ENCODE results near the gene RASL10A.

RASL10A gene

DNA sequence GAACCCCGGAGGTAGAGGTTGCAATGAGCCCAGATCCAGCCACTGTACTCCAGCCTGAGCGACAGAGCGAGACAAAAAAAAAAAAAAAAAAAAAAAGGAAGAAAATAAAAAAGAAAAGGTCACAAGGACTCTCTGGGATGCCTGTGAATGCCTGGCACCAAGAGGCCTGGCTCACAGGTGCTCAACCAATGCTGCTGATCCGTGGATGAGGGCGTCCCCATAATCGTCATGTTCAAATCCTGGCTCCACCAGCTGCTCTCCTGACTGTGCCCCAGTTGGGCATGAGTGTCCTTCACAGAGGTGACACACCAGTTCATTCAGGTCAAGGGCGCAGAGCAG is 9.7 kb downstream of the RASL10A start:
- no peak for DNase-seq (ENCODE audit: low read depth in 2 of 2)

DNA sequence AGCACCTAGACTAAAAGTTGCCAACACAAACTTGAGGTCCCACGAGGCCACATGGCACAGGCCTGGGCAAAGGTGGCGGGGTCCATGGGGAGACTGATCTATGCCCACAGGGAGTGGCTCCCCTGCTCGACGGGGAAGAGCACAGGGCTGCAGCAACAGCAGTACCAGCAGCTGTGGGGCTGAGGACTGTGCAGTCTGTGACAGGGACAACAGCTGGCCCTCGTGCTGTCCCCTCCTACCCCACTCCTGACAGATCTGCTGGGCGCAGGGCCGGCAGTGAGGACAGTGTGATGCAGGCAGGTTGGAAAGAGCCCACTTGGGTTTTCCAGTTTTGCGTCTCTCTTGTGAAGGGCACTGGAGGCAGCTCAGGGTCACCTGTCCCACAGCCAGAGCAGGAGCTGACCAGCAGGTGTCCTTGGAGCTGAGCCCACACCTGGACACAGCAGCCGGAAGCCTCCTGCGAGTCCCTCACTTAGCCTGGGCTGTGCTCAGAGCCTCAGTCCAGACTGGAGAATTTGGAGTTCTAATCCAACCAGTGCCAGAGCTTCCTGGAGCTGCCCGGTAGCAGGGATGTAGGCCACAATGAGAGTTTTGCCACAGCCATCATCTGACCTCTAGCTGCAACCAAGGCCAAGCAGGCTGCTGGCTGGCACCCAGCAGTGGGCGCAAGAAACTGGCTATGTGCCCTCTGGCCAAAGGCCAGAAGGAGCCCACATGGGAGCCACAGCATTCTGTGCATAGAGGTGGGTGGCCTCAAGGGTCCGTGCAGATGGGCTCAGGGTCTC is 12.6 kb downstream of the RASL10A start:
- no peak for DNase-seq (ENCODE audit: low read depth in 2 of 2)

DNA sequence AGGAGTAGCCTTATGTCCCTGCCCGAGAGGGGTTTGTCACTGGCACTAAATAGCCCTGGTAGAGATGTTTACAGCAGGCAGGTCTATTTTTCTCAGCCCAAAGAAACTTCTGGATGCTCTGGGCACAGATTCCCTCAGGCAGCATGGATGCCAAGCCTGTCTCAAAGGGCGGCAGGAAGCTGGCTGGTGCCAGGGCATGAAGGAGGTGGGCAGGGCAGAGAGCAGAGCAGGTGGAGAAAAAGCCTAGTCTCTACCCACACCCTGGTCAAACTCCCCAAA is 13.2 kb downstream of the RASL10A start:
- DNase-seq (ENCODE audit: low read depth in 2 of 2) = no peak

DNA sequence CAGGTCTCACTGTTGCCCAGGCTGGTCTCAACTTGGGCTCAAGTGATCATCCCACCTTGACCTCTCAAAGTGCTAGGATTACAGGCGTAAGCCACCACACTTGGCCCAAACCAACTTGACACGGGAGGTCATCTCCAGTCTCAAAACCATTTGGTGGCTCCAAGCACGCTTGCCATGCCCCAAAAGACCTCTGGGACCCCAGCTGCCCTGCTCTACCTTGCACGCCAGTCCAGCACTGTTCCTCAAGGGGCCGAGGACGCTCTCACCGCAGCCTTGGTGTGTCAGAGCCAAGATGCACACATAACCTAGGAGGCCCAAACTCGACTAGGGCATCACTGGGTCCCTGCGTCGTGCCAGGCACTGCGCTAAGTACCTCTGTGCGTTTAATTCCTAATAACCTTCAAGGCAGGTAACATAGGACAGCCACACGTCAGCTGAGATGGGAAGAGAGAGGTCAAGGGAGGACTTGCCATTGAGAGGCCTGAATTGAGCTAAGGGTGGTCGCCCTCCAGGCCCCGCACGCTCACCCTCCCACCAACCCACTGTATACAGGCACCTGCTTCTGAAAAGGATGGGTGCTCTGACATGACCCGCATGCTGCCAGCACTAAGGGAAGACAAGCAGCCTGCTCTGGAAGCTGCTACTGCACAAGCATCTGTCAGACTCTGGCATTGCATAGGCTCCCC is 13.6 kb downstream of the RASL10A start:
- DNase-seq (ENCODE audit: low read depth in 2 of 2) = no peak

DNA sequence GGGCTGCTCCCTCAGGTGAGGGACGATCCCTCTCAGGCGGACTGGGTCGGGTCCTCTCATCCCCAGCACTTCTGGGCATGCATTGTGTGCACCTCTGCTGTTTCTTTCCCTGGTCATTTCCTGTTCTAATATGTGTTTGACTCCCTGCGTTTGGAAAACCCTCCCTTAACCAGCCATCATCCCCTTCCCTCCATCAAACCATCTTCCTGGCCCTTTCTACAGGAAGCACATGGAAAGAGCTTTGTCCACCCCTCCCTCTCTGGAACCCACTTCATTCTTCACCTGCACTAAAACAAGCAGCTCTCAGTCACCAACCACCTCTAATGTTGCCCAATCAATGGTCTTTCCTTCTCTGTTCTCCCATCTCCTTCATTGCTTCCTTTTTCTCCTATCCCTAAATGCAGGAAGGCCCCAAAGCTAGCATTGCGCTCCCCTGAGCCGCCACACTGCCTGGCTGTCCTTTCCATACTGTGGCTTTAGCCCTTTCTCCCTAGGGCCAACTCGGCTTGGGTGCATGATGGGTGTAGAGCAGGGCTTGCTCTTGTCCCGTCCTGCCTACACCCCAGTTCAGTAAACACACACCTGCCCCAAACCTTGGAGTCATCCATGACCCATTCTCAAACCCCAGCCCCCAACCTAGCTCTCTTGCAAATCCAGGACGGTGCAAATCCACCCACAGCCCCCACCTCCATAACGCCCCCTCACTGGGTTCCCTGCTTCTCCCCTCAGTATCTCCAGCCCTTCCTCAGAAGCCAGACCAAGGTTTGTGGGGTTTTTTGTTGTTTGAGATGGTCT is 14.5 kb downstream of the RASL10A start:
- no peak for DNase-seq (ENCODE audit: low read depth in 2 of 2)

DNA sequence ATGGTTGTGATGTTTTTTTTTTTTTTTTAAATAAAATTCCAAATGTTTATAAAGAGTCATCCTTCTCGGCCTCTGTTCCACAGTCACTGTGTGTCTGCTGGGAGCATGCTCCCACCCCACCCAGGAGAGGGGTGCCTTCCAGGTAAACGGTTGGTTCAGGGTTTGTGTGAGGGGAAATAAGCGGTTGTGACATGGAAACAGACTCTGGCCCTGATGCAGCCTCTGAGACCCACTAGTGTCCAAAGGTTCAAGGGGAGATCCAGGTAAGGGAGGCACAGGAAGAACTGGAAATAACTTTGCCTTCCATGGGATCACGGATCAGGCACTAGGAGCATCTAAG is 15.1 kb downstream of the RASL10A start:
- DNase-seq (ENCODE audit: low read depth in 2 of 2) = no peak

DNA sequence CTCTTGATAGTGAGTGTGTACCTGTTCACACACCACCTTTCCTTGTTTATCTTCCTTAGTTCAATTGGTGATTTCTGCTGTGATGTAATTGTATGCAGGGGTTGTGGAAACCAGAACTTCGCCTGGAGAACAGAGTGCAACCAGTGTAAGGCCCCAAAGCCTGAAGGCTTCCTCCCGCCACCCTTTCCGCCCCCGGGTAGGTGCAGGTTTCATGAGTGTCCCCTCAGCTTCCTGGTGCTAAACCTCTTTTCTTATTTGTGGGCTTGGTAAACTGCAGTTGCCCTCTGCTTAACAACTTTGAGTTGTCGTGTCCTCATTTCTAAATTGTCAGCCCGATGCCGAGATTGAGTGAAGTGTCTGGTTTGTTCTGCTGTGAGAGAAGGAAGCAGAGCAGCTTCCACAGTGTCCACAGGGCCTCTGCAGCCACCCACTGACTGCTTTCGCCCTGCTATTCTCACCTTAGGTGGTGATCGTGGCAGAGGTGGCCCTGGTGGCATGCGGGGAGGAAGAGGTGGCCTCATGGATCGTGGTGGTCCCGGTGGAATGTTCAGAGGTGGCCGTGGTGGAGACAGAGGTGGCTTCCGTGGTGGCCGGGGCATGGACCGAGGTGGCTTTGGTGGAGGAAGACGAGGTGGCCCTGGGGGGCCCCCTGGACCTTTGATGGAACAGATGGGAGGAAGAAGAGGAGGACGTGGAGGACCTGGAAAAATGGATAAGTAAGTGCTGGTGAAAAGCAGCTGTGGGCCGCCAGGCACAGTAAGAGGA is 16.2 kb downstream of the RASL10A start:
- no peak for DNase-seq (ENCODE audit: low read depth in 2 of 2)

DNA sequence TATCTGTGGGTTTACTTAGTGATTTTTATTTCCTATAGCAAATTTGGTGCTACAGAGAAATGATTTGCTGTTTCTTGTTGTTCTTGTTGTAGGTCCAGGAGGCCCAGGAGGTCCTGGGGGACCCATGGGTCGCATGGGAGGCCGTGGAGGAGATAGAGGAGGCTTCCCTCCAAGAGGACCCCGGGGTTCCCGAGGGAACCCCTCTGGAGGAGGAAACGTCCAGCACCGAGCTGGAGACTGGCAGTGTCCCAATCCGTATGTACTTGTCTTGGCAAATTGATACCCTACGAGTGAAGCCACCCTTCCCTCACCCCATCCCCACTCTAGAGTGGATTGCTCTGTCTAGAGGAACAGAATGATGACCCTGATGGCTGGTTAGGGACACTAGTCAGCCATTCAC is 16.9 kb downstream of the RASL10A start:
- DNase-seq (ENCODE audit: low read depth in 2 of 2) = no peak

DNA sequence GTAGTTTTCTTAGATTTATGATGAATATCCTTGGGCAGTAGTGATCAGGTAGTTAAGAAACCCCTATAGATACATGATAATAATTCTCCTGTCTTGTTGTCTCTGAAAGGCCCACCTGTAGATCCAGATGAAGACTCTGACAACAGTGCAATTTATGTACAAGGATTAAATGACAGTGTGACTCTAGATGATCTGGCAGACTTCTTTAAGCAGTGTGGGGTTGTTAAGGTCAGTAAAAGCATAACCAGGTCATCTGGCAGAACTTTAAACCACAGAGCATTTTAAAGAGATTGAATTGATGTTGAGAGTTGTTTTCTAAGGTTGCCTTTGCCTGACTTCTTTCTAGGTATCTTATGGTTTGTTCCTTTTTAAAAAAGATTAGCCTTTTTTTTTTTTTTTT is 23.1 kb downstream of the RASL10A start:
- DNase-seq (ENCODE audit: low read depth in 2 of 2) = no peak

DNA sequence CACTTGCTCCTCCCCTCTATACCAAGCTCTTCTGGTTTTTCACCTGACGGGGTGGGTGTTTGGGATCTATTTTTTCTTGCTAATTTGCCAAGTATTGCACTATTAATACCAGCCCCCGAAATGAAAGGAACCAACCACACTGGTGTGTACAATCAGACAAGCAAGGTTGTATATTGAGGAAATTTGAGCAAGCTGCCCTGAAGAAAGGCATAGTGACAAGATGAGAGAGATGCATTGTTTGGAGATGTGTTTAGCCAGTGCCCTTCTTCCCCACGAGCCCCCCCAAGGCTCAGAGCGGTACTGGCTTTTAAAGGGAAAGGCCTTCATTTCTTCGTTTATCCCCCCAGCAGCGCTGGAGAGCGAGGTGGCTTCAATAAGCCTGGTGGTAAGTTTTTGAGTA is 24.3 kb downstream of the RASL10A start:
- no peak for DNase-seq (ENCODE audit: low read depth in 2 of 2)

DNA sequence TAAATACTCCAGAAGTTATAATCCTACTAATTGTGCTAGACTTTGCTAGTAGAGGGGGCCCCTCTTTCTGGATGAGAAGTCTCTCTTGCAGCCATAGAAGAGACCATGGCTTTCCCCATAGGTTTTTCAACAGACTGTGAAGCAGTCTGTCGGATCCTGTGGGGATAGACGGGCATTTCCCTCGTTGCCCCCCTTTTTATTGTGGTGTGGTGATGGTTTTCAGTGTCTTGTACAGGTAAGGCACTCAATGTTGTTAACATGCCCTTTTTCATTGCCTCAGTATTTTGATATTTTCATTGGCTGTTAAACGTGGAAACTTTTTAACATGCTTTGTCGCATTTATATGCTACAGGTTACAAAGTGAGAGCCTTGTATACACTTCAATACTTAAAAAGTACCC is 25.4 kb downstream of the RASL10A start:
- DNase-seq (ENCODE audit: low read depth in 2 of 2) = no peak

DNA sequence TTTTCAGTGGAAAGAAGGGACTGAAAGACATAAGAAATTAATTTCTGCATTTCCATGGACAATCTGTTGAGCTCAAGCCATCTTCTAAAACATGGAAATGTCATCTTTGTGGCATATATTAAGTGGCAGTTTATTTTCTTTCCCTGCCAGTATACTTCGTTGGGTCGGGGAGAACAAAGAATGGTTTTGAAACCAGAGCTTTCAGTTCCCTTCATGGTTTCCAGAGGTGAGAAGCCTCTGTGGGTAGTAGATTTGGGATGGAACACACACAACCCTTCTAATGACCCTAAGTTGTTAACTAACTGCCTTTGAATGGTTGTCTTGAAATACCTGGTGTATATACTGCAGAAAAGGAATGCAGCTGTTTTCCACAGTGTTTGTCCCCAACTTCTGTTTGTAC is 26.7 kb downstream of the RASL10A start:
- DNase-seq (ENCODE audit: low read depth in 2 of 2) = no peak

DNA sequence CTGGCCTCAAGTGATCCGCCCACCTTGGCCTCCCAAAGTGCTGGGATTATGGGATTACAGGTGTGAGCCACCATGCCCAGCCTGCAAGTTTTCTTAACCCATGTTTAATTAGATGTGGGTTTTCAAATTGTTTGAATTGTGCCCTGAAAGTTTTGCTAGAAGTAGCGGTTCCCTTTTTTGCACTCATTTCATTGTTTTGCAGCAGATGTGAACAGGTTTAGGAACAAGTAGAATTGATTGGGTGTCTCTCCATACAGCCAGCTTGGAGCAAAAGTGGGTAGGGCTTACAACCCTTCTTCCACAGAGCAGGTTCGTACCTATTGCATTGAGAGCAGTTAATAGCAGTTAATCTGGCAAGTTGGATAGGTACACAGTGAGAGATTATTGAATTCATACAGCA is 31.3 kb downstream of the RASL10A start:
- DNase-seq (ENCODE audit: low read depth in 2 of 2) = no peak

DNA sequence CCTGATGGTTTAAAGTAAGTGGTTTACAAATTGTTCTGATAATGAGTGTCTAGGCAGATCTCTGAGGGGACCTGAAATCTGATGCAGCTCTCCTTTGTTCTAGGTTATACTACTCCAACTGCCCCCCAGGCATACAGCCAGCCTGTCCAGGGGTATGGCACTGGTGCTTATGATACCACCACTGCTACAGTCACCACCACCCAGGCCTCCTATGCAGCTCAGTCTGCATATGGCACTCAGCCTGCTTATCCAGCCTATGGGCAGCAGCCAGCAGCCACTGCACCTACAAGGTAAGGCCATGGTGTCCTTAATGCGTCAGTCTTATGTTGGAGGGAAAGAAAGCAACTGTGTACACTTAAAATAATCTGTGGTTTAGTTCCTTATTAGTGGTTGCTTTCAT is 37.6 kb downstream of the RASL10A start:
- no peak for DNase-seq (ENCODE audit: low read depth in 2 of 2)

DNA sequence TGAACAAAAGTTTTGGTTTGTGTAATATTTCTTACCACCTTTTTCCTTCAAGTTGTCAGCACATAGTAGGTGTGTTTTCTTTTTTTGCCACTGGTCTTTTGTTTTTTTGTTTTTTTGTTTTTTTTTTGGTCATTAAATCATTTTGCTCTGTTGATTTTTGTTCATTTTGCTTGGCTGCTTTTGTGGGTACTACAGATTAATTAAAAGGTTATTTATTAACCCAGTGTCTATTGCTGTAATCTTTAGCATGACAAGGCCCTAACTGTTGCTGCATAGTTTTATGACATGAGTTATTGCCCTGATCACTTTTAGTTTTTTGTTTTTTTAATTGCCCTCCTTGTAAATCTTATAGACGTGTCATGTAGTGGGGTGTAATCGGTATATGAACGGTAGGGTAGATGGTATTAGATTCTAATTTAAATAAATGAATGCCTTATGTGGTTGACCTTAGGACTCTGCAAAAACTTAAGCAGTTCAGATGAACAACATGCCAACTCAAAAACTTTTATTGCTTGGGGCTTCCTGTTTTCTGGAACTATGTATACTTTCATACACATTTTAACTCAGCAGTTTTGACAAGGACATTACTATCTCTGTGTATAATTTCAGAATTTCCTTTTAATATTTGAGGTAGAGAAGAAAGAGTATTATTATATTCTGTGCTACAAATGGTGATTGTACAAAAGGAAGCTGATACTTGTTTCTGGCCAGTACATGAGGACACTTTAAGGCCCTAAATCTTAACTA is 39.5 kb downstream of the RASL10A start:
- no peak for DNase-seq (ENCODE audit: low read depth in 2 of 2)

DNA sequence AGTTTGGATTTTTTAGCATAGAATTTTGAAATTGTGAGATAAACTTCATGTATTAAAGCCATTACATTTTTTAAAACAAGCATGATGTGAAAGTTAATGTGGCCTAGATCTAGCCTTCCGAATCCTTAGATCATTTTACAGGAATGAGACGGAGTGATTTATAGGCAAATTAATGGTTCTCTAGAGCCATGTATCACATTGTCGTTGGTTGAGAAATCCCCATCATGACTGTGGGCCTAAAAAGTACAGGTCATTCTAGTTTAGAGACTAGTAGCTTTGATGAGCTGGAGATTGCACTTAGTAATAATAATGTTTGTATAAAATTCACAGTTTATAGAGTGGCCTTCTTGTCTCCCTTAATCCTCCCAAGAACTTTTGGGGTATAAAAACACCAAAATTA is 40.3 kb downstream of the RASL10A start:
- no peak for DNase-seq (ENCODE audit: low read depth in 2 of 2)

DNA sequence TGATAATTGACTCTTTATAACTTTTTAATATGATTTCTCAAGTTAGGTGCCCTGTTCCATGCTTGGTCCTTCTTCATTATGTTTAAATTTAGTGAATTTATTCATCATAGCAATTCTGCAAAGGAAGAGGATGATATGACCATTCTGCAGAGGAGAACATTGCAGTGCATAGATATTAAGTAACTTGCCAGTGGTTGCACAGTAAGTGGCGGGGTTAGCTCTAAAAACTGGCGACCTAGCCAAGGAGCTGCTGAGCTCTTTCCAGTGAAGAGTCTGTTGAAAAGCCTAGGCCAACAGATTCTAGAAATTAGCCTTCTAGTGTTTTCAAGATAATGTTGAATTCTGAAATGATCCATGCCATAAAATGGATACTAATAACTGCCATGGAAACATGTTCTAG is 42.9 kb downstream of the RASL10A start:
- DNase-seq (ENCODE audit: low read depth in 2 of 2) = no peak

DNA sequence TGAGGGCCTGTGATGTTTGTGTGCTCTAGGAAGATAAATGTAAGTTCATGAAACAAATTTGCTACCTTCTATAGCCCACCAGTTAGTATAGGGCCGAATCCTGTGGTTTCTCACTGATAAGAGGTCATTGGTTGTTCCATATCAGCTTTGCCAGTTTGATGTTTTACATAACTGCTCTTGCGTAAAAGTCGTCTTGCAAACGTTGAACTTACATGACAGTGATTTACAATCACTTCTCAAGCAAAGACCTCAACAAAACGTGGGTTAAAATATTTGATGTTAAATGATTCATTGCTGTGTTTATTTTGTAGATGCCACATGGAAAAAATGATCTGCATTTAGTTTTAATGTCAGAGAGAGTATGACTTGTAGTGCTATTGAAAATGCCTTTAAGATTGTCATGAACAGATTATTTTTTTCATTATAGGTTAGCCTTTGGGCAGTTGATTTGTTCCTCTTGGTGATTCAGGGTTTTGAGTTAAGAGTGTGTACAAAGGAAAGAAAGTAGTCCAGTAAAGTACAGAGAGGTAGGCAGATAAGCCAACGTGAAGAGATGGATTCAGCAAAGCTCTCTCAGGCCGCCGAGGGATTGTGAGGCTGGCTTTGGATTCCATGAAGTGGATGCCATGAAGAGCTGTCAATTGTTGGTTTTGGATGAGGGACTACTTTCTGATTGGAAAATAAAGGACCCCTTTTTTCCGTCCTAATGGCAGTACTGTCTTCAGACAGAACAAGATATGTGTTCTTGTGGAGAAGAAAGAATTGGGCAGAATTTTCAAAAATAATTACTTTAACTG is 44.8 kb downstream of the RASL10A start:
- no peak for DNase-seq (ENCODE audit: low read depth in 2 of 2)

DNA sequence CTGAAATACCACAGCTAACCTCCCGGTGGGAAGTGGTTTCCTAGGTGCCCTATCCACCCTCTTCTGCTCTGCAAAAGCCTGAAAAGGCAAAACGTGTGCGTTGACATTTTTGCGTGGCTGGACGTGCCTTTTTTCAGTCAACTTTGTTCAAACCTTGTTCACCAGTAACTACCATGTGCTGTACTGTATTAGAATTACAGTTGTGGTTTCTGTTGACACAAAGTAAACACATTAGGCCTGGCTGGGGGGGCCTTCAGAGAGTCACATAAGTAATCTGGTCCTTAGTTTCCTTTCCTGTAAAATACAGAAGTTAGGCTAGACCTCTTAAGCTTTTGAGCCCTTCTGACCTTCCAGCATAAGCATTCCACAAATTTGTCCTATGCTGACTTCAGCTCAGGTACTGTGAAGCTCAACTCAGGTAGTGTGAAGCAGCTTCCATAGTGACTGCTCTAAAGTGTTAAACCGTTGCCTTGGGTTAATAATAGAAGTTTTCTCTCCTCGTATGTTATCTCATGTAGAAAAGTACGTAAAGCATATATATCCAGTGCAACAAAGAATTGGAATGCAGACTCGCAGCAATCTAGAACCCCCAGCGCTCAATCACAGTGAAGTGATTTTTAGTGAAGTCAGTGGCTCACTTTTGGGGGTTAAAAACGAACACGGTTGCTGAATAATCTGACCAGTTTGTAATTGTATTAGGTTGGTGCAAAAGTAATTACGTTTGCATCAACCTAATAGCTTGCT is 45.6 kb downstream of the RASL10A start:
- no peak for DNase-seq (ENCODE audit: low read depth in 2 of 2)

DNA sequence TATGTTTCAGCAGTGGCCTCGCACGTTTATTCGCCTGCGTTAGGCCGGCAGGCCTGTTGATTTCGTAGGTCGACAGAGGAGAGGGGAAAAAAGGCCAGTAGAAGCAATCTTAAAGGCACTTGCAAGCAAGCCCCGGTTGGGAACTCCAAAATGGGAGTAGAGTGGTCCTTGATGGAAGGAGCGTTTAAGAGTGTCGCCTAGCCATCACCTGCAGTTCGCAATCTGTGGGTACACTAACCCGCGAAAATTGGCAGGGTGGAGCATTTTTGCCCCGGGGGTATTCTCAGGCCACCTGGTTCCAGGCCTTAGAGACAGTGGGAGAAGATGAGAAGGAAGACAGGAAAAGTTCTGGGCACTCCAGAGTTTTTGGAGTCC is 46.3 kb downstream of the RASL10A start:
- DNase-seq (ENCODE audit: low read depth in 2 of 2) = no peak

Measured in stimulated activated CD8-positive, alpha-beta memory T cell treated with anti-CD3 and anti-CD28 coated beads, Interleukin-2, amount 100 ng/mL, for 48 hours (primary cell).